Esophagus (tissue), 2 donors: ENCODE data around the gene SCN5A. TPM values are rescaled to one million over a fixed set of nuclear protein-coding genes. Genes with fewer than 3 reads are reported as not detected.

Experiments used
- H3K27ac ChIP-seq, 2 donors: one replicate each; pipeline ENCODE4 v1.5.1; 2013; ENCODE audit warnings: low read depth in 2 of 2, mild to moderate bottlenecking in 2 of 2, inconsistent platforms in 1 of 2, low read length in 1 of 2, moderate library complexity in 1 of 2
- H3K27me3 ChIP-seq, 2 donors: one replicate each; pipeline ENCODE4 v1.6.1; 2013; ENCODE audit warnings: low read length in 2 of 2, control low read depth in 1 of 2, mild to moderate bottlenecking in 1 of 2; ENCODE audit not compliant: insufficient read depth in 2 of 2, control insufficient read depth in 1 of 2
- H3K36me3 ChIP-seq, 2 donors: one replicate each; pipeline ENCODE4 v1.6.1; 2013; ENCODE audit warnings: low read length in 1 of 2; ENCODE audit not compliant: control insufficient read depth in 2 of 2, insufficient read depth in 2 of 2
- H3K4me1 ChIP-seq, 2 donors: one replicate each; pipeline ENCODE4 v1.6.1; 2013; ENCODE audit warnings: low read length in 1 of 2; ENCODE audit not compliant: control insufficient read depth in 2 of 2, insufficient read depth in 2 of 2
- H3K4me3 ChIP-seq, 2 donors: one replicate each; pipeline ENCODE4 v1.5.1; 2013; ENCODE audit warnings: low read length in 2 of 2, mild to moderate bottlenecking in 2 of 2, low read depth in 1 of 2, moderate library complexity in 1 of 2
- H3K9me3 ChIP-seq, 2 donors: one replicate each; pipeline ENCODE4 v1.6.1; 2013; ENCODE audit warnings: mild to moderate bottlenecking in 2 of 2, low read depth in 1 of 2, low read length in 1 of 2, moderate library complexity in 1 of 2; ENCODE audit not compliant: control insufficient read depth in 2 of 2, insufficient read depth in 1 of 2
- WGBS, 2 donors: extraction: QIAGEN DNeasy Blood & Tissue Kit; methylation state at CpG; one replicate each; pipeline ENCODE4 v1.1.7; 2013; 5-methylcytosine and 5-hydroxymethylcytosine counted together
- polyA plus RNA-seq, 2 donors: library from polyadenylated mRNA; stranded (reverse); fragments of 200-250 nt; gene quantifications; one replicate each; pipeline ENCODE4 v1.2.3, GENCODE V29; 2013
- donor health status: healthy with polysubstance abuse.
- donor health status: Bipolar disorder and iron deficiency.

SCN5A gene
- polyA plus RNA-seq, 2 donors: 0.02 to 0.05 TPM

DNA sequence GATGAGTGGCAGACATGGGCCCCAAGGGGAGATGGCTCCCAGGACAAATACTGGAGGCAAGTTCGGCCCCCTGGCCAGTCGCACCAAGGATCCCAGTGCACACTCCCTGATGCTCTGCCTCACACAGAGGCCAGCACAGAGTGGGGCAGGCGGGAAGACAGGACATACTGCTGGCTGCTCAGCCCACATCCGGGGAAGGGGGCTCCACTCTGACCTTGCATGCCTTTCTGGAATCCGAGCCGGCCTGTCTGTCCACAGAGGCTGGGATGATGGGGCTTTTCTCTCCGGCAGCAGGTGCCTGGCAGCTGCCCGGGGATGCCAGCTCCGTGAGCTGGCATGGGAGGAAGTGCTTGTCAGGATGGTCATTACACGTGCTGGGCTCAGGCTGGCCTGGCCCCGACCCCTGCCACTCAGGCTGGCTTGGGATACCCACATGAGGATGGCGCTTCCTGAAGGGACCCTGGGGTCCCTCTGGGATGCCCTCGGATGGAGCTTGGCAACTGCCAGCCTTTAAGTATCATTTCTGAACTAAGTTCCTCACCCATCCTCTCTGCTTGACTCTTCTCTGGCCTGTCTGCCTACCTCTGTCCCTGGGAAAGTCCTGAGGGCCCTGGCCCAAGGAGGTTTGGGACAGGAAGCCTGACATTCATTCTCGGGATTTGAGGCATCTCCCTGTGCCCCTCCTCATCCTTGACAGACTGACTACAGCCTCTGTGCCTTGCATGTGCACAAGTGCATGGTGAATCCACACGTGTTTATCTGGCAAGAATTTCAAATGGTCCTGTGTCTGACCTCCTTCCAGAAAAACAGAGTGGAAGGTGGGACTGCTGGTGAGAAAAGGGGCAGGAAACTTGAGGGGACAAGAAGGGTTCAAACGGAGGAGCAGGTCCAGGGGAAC, 106.8 kb downstream of the SCN5A start:
- no peak overlapping the region for H3K4me3 ChIP-seq
- 57 to 61% methylated on average over 16 of the region's 16 CpGs for WGBS, 2 donors
- H3K4me1 ChIP-seq: peaks cover 2 to 3% of the 10 kb centered on the region in 2 donors
- H3K27me3 ChIP-seq: no peaks in the 10 kb centered on the region
- H3K27ac ChIP-seq: no peak overlapping the region
- no peaks in the 10 kb centered on the region for H3K9me3 ChIP-seq
- H3K36me3 ChIP-seq: no peaks in the 10 kb centered on the region

- 74 to 80% methylated on average over 9 of the region's 9 CpGs for WGBS, 2 donors
Observed at GRCh38 chr3:38541806-38542205, 107.7 kb downstream of the SCN5A start.

DNA sequence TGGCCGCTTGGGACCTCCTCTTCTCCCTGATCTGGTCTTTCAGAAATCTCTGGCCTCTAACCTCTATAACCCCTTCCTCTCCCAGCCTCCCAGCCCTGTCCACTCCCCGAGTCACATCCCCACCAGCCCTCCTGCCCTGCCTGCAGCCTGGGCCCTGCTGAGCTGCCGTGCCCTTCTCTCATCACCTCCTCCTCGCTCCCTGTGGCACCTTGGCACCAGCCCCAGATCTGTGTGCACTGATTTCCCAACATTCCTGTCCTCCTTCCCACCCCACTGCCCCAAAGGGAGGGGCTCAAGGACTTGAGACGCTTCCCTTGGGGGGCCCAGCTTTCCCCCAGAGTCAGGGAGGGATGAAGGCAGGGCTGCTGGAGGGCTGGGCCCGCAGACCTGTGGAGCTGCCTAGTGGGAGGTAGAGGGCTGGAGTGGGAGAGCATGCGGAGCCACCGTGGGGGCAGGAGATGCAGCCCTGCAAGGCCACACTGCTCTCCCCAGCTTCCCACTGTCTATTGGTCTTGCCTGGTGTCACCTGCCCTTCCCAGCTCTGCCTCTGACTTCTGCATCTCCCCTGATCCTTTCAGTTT, 110.6 kb downstream of the SCN5A start:
- Histone ChIP-seq H3K27me3 (no peaks in the 10 kb centered on the region), H3K36me3 (no peaks in the 10 kb centered on the region), H3K9me3 (peaks cover 0 to 3% of the 10 kb centered on the region in 2 donors), H3K27ac (no peak overlapping the region), H3K4me3 (no peak overlapping the region), H3K4me1 (peaks cover 2 to 3% of the 10 kb centered on the region in 2 donors)
- 68 to 74% methylated on average over 8 of the region's 8 CpGs for WGBS, 2 donors

More at GRCh38 chr3:38541806-38542205, 107.7 kb downstream of the SCN5A start:
- Histone ChIP-seq H3K27me3 (no peaks in the 10 kb centered on the region), H3K27ac (no peak overlapping the region), H3K36me3 (no peaks in the 10 kb centered on the region), H3K4me3 (no peak overlapping the region), H3K4me1 (peaks cover 2 to 3% of the 10 kb centered on the region in 2 donors), H3K9me3 (no peaks in the 10 kb centered on the region)

DNA sequence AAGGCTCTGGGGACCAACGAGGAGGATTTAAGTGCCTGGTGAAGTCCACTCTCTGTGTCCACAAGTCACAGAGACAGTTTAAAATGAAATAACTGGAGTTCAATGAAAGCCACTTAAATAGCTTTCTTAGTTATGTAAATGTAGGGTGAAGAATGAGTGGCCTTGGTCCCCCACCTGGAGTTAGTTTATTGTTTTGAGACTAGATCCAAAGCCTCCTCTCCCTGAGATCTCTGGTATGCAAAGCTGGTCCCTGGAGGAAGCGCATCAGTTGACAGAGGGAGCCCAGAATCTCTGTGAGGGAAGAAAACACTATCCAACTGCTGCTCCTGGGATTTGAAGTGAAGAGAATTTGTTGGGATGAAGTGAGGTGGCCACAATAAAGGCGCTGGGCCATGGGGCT, 112.8 kb downstream of the SCN5A start:
- H3K27me3 ChIP-seq: no peaks in the 10 kb centered on the region
- WGBS, 2 donors: 77 to 84% methylated on average over 3 of the region's 3 CpGs
- no peak overlapping the region for H3K4me3 ChIP-seq
- H3K36me3 ChIP-seq: no peaks in the 10 kb centered on the region
- H3K9me3 ChIP-seq: peaks cover 0 to 3% of the 10 kb centered on the region in 2 donors
- no peak overlapping the region for H3K27ac ChIP-seq
- H3K4me1 ChIP-seq: peaks cover 0 to 2% of the 10 kb centered on the region in 2 donors

DNA sequence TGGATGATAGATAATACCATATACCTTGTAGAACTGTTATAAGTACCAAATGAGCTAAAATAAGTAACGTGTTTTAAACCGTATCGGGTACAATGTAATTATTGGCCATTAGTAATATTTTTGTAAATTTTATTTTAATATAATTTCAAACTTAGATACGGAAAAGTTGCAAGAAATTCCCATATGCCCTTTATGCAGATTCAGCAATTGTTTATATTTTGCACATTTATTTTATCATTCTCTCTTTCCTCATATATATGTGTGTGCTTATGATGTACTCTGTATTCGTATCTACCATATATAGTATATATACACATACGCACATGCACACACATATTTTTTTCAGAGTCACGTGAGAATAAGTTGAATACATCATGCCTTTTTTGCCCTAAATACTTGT, 114.9 kb downstream of the SCN5A start:
- H3K4me3 ChIP-seq: no peak overlapping the region
- no peaks in the 10 kb centered on the region for H3K36me3 ChIP-seq
- no peaks in the 10 kb centered on the region for H3K27me3 ChIP-seq
- H3K4me1 ChIP-seq: peaks cover 0 to 2% of the 10 kb centered on the region in 2 donors
- H3K27ac ChIP-seq: no peak overlapping the region
- H3K9me3 ChIP-seq: peaks cover 0 to 3% of the 10 kb centered on the region in 2 donors
- WGBS, 2 donors: 96 to 97% methylated on average over 7 of the region's 7 CpGs

- no peak overlapping the region for H3K4me3 ChIP-seq
- no peaks in the 10 kb centered on the region for H3K36me3 ChIP-seq
- no peaks in the 10 kb centered on the region for H3K27me3 ChIP-seq
- peaks cover 0 to 2% of the 10 kb centered on the region in 2 donors for H3K4me1 ChIP-seq
- H3K27ac ChIP-seq: no peak overlapping the region
- H3K9me3 ChIP-seq: peaks cover 0 to 3% of the 10 kb centered on the region in 2 donors
- 93 to 100% methylated on average over 2 of the region's 2 CpGs for WGBS, 2 donors
Observed at GRCh38 chr3:38534180-38534579, 115.3 kb downstream of the SCN5A start.

GRCh38 chr3:38533285-38533976, 116.1 kb downstream of the SCN5A start:
- Histone ChIP-seq H3K27me3 (no peaks in the 10 kb centered on the region), H3K9me3 (peaks cover 0 to 3% of the 10 kb centered on the region in 2 donors), H3K27ac (no peak overlapping the region), H3K4me3 (no peak overlapping the region), H3K4me1 (peaks cover 0 to under 1% of the 10 kb centered on the region in 2 donors), H3K36me3 (peaks cover under 1% of the 10 kb centered on the region in 2 donors)
- 83 to 89% methylated on average over 13 of the region's 13 CpGs for WGBS, 2 donors

- Histone ChIP-seq H3K27me3 (no peaks in the 10 kb centered on the region), H3K27ac (no peak overlapping the region), H3K36me3 (peaks cover 2 to 3% of the 10 kb centered on the region in 2 donors), H3K9me3 (peaks cover 0 to 3% of the 10 kb centered on the region in 2 donors), H3K4me3 (no peak overlapping the region), H3K4me1 (no peaks in the 10 kb centered on the region)
- WGBS, 2 donors: 65 to 84% methylated on average over 3 of the region's 3 CpGs
Observed at GRCh38 chr3:38532529-38532928, 117.0 kb downstream of the SCN5A start.

DNA sequence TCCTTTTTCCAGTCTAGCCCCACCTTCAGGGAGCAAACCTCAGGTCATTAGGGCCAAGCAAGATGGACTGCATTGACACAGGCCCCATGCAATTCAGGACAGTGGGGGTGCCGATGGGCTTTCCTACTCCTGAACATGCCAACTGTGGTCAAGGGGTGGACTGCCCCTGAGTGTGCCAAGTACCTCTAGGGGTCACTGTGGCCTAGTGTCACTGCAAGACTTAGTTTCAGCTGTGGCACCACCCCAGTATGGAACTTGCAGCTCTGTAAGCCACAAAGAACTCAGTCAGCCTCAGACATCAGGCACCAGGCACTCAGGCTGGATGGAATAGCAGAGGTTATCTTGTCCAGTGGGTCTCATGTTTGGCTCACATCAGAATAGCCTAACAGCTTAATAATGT, 121.0 kb downstream of the SCN5A start:
- WGBS, 2 donors: 94 to 98% methylated on average over 1 of the region's 1 CpG
- no peak overlapping the region for H3K4me3 ChIP-seq
- peaks cover 6 to 11% of the 10 kb centered on the region in 2 donors for H3K36me3 ChIP-seq

More for the DNA sequence above, 121.0 kb downstream of the SCN5A start:
- Histone ChIP-seq H3K4me1 (no peaks in the 10 kb centered on the region), H3K9me3 (no peaks in the 10 kb centered on the region), H3K27me3 (no peaks in the 10 kb centered on the region), H3K27ac (no peak overlapping the region)
